Bronchial epithelial cell (primary cell): ENCODE data around the gene PNPLA7. TPM values are rescaled to one million over a fixed set of nuclear protein-coding genes. Genes with fewer than 3 reads are reported as not detected.

Experiments
- DNase-seq: peaks from one replicate; pipeline ENCODE4 v3.0.0-alpha.2; 2010; ENCODE audit warnings: low read depth
- FAIRE-seq: peaks from 2 replicates; lab custom pipeline; 2011; peaks lifted over from hg19 to GRCh38; lab: Jason Lieb, UNC
- H3K27me3 ChIP-seq: 2 replicates; pipeline ENCODE4 v1.5.1; 2011; ENCODE audit warnings: low read length; ENCODE audit not compliant: control insufficient read depth, insufficient read depth
- H3K36me3 ChIP-seq: 2 replicates; pipeline ENCODE4 v1.5.1; 2011; ENCODE audit warnings: low read length; ENCODE audit not compliant: control insufficient read depth, insufficient read depth
- H3K4me3 ChIP-seq: 2 replicates; pipeline ENCODE4 v1.5.1; 2011; ENCODE audit warnings: mild to moderate bottlenecking, low read depth, low read length, control low read depth
- CTCF ChIP-seq: IDR thresholded peaks from 2 replicates; pipeline ENCODE4 v1.5.1; 2011; ENCODE audit warnings: mild to moderate bottlenecking, moderate library complexity, low read length, control low read depth, inconsistent platforms; ENCODE audit not compliant: insufficient read depth, severe bottlenecking
- total RNA-seq: library from RNA; depleted of rRNA; stranded (reverse); fragments of >200 nt; gene quantifications from 2 replicates; pipeline ENCODE4 v1.2.1, GENCODE V29; 2014

PNPLA7 gene
- total RNA-seq, 1 donor from 2014 or later, result 0.26 TPM

DNA sequence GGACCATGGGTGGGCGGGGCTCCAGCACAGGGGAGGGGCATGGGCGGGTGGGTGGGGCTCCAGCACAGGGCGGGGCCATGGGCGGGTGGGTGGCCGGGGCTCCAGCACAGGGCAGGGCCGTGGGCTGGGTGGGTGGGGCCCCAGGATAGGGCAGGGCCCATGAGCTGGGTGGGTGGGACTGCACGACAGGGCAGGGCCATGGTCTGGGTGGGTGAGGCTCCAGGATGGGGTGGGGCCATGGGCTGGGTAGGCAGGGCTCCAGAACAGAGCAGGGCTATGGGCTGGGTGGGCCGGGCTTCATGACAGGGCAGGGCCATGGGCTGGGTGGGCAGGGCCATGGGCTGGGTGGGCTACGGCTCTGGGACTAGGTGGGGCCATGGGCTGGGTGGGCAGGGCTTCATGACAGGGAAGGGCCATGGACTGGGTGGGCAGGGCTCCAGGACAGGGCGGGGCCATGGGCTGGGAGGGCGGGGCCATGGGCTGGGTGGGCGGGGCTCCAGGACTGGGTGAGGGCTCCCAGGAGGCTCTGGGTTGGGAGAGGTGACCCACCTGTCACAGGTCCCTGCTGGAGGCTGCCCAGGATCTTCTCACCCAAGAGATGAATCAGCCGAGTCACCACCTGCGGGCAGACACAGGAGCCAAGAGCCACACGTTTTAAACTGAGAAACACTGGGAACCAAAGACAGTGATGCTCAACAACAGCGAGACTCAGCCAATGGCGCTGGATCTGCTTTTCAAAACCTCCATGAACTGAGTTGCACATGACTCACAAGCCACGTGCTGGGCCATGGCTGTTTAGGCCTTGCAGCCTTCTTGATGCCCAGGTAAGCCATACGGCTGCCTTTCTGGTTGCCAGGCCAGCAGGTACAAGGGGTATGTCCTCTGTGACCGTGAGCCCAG lies 57.5 kb downstream of the PNPLA7 start:
- H3K4me3 ChIP-seq, result no peak overlapping the region
- DNase-seq, result no peak
- TF ChIP-seq CTCF, result no peak
- FAIRE-seq, result no peak
- H3K27me3 ChIP-seq, result no peaks in the 10 kb centered on the region
- H3K36me3 ChIP-seq, result no peaks in the 10 kb centered on the region

GRCh38 chr9:137491735-137492432 lies 58.3 kb downstream of the PNPLA7 start:
- H3K4me3 ChIP-seq, result no peak overlapping the region
- no peaks in the 10 kb centered on the region for H3K36me3 ChIP-seq
- no peak for FAIRE-seq
- no peaks in the 10 kb centered on the region for H3K27me3 ChIP-seq
- no peak for DNase-seq
- TF ChIP-seq CTCF, result no peak

DNA sequence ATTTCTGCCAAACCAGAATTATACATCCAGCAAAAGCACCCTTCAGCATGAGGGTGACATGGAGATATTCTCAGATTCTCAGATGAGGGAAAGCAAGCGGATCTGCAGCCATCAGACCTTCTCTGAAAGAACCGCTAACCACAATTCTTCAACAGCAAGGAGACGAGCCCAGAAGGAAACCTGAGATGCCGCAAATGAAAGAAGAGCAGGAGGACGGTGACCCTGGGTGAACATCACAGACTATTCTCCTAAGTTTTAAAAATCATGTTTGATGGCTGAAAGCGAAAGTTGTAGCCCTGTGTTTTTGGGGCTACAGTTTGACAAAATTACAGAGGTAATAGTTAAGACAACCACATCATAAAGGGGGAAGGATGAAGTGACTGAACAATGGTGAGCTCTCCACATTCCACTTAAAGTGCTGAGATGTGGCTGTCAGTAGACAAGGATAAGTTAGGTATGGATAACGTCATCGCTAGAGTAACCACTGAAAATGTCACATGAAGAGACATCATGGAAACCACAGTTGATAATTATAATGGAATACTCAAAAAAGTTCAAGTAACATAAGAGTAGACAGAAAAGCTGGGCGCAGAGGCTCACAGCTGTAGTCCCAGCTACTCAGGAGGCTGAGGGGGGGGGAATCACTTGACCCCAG lies 59.5 kb downstream of the PNPLA7 start:
- no peaks in the 10 kb centered on the region for H3K36me3 ChIP-seq
- no peak for DNase-seq
- no peak for FAIRE-seq
- H3K27me3 ChIP-seq, result no peaks in the 10 kb centered on the region
- no peak overlapping the region for H3K4me3 ChIP-seq
- TF ChIP-seq CTCF, result no peak

DNA sequence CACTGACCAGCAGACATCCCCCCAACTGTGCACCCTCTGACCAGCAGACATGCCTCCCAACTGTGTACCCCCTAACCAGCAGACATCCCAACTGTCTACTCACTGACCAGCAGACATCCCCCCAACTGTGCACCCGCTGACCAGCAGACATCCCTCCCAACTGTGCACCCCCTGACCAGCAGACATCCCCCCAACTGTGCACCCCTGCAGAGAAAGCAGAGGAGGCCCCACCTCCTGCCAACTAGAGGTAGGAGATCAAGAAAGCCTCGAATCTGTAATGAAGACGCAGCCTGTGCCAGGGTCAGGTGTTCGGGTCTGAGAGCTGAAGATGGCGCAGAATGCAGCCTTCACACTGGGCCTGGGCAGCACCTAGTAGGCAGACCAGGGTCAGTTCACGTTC lies 61.3 kb downstream of the PNPLA7 start:
- no peaks in the 10 kb centered on the region for H3K27me3 ChIP-seq
- no peak overlapping the region for H3K4me3 ChIP-seq
- H3K36me3 ChIP-seq, result no peaks in the 10 kb centered on the region
- FAIRE-seq, result no peak
- no peak for TF ChIP-seq CTCF
- DNase-seq, result no peak

- H3K36me3 ChIP-seq, result no peaks in the 10 kb centered on the region
- no peak for TF ChIP-seq CTCF
- no peak overlapping the region for H3K4me3 ChIP-seq
- DNase-seq, result no peak
- no peak for FAIRE-seq
- no peaks in the 10 kb centered on the region for H3K27me3 ChIP-seq
Observed at GRCh38 chr9:137488327-137488653, 61.9 kb downstream of the PNPLA7 start.
